AG09319 (cell line): ENCODE measurements around the gene RET.

ENCODE experiments used
- DNase-seq: peaks from one replicate; pipeline ENCODE4 v3.0.0-alpha.2; 2010; ENCODE audit warnings: low read depth; ENCODE audit errors: extremely low read depth
- CTCF ChIP-seq: IDR thresholded peaks from 2 replicates; pipeline ENCODE4 v1.5.1; 2011; ENCODE audit warnings: low read depth, mild to moderate bottlenecking, inconsistent platforms, low read length, moderate library complexity

Gene RET

DNA sequence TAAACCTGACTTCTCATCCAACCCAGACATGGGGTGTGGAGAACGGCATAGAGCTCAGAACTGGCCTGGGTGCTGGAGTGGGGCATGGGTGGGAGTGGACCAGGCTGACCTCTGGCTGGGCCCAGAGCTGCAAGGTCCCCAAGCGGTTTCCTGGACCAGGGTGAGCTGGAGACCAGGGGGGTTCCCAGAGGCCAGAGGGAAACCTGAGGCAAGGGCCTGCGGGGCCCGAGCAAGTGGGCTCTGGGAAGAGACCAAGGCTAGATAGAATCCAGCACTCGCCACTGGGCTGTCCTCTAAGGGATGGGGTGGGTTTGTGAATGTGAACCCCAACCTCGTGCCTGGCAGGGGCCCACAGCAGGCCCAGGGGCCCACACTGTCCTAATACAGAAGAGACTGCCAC, 39.4 kb upstream of the RET start:
- no peak for DNase-seq
- no peak for TF ChIP-seq CTCF

DNA sequence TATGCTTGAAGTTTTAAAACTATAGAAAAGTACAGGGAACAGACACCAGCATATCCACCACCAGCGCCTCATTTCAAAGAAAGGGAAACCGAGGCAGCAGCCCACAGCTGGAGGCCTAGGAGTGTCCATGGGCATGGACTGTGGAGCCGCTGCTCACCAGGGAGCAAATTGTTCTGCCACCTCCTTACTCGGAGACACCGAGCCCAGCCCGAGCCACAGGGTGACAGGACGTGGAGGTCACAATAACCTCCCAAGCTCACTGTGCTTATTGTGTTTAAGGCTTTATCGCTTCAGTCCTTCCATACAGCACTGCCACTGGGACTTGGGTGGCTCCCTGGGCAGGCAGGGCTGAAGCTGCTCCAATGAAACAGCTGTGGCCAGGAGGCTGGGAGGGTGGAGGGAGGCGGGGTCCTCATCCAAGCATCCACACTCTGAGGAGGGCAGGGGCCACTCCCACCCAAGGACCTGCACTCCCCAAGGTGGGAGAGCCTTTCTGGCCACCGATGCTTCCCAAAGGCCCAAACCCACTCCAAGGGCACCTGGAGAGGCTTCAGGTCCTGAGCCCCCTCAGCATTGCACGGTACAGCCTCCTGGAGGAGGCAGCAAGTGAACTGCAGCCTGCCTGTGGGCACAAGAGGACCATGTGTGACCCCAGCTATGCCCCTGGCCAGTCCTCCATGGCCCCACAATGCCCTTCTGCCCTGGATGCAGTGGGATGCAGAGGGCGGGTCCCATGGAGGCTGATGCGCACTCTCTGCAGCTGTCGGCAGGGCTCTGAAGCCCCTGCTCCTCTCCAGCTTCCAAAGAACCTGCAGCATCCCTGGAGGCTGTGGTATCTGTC, 38.7 kb upstream of the RET start:
- TF ChIP-seq CTCF = no peak
- DNase-seq = no peak

GRCh38 chr10:43038783-43039623, 37.9 kb upstream of the RET start:
- TF ChIP-seq CTCF = no peak
- DNase-seq = no peak

DNA sequence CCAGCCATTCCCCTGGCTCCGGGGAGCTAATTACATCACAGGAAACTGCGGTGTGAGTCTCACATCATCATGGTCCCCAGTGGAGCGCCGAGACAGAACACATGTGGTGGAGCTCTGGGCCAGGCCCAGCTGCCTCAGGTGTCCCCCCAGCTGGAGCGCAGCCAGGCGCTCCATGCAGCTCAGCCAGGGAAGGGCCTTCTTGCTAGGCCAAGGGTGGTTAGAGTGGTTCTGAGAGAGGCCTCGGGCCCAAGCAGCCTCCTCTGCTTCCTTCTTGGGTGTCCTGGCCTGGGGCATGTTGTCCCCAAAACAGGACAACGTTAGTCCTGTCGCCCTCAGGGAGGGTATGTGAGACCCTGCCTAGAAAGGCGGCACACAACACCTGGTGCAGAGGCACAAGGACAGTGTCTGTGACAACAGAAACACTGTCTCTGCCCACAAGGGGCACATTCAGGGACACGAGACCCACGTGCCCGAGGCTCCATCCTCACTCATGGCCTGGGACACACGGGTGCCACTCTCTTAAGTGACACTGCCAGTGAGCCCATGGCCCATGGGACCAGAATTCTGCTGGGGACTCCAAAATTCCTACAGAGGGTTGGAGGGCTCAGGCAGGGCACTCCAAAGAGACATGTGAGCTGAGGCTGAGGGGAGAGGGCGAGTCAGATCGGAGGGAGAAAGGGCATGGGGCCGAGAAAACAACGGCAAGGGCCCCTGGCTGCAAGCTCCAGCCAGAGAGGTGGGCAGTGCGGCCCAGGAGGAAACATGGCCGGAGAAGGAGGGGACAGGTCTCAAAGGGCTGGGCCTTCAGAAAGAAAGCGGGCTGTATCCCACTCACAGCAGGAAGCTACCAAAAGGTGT, 37.0 kb upstream of the RET start:
- no peak for TF ChIP-seq CTCF
- no peak for DNase-seq

DNA sequence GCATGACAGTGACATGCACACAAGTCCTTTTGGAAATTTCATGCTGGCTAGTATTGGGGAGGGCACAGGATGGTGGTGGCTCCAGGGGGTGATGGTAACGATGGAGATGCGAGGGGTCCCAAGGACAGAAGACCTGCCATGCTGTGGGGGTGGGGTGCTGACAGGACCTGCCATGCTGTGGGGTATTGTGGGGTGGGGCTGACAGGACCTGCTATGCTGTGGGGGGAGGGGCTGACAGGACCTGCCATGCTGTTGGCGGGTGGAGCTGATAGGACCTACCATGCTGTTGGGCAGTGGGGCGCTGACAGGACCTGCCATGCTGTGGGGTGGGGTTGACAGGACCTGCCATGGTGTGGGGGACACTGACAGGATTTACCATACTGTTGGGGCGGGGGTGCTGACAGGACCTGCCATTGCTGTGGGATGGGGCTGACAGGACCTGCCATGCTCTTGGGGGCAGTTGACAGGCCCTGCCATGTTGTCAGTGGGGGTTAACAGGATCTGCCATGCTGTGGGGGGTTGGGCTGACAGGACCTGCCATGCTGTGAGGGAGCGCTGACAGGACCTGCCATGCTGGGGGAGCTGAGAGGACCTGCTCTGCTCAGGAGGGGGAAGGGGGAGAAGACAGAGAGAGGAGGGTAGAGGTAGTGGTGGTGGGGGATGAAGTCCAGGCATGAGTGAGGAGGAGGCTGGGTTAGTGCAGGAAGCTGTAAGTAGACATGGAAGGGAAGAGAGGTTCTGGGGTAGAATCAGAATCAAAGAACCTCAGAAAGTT, 36.2 kb upstream of the RET start:
- TF ChIP-seq CTCF = no peak

GRCh38 chr10:43041422-43042342, 35.2 kb upstream of the RET start:
- no peak for DNase-seq
- TF ChIP-seq CTCF = no peak

More for the DNA sequence above, 36.2 kb upstream of the RET start:
- no peak for DNase-seq
